Measurements from ENCODE around the gene UBE2QL1.

UBE2QL1 gene

DNA sequence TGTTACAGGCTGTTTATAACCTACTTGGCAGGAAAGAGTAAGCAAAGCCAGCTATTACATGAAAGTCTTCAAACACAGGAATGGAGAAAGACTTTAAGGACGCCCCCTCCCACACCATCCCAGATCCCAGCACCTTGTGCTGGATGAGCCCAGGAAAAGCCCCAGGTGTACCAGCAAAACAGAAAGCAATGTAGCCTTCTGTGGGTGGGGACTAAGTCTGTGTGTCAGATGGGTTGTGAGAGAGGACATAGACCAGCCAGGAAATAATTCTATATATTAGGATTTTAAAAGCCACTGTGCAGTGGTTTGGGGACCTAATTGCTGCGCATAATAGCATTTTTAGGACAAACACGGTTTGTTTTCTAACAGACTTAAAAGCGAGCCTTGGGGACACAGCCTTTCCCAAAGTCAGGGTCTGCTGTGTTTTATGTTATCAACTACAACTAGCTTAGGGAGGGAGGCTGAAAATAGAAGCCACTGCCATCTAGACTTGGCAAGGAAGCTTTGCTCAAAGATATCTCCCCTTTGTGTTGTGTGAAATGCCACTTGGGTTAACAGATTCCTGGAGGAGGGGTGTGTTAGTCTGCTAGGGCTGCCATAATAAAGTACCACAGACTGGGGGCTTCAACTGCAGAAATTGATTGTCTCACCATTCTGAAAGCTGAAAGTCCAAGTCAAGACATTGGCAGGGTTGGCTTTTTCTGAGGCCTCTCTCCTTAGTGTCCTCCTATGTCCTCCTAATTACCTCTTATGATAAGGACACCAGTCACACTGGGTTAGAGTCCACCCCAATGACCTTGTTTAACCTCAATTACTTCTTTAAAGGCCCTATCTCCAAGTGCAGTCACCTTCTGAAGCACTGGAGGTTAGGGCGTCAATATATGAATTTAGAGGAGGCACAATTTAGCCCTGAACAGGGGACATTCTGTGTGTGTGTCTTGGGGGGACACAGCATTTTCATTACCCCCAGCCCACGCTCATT is 17.2 kb upstream of the UBE2QL1 start:
- Histone ChIP-seq H3K36me3 (ENCODE audit: insufficient read depth, low read depth, low read length) (no peaks in the 10 kb centered on the region), H3K9ac (ENCODE audit: low read depth, low read length) (no peak overlapping the region), H3K27me3 (ENCODE audit: insufficient read depth, low read length) (peaks cover 13% of the 10 kb centered on the region), H3K4me3 (ENCODE audit: low read length) (no peak overlapping the region), H3K27ac (ENCODE audit: low read length) (no peak overlapping the region), H3K9me3 (ENCODE audit: insufficient read depth, low read depth, low read length) (no peaks in the 10 kb centered on the region; the same call in 1 of the 2 replicates), H3K4me1 (ENCODE audit: insufficient read depth, low read length) (no peaks in the 10 kb centered on the region)

DNA sequence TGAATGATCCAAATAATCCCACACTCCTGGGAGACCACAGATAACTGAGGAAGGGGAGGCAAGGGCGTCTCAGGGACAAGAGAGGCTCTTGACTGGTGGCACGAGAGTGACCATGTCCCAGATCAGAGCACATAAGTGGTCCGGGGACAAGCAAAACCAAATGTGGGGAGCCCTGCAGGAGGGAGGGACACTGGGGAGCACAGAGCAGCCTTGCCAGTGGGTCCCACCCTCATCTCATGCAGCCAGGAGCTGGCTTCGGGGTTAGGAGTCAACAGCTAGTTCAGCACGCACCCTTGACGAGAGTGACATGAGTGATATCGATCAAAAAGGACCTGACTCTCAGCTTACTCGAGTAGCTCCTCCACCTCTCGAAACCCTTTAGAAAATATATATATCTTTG is 16.5 kb upstream of the UBE2QL1 start:
- H3K27ac ChIP-seq (ENCODE audit: low read length) = no peak overlapping the region
- no peak overlapping the region for H3K4me3 ChIP-seq (ENCODE audit: low read length)
- H3K27me3 ChIP-seq (ENCODE audit: insufficient read depth, low read length) = peaks cover 13% of the 10 kb centered on the region
- no peak overlapping the region for H3K9ac ChIP-seq (ENCODE audit: low read depth, low read length)
- H3K36me3 ChIP-seq (ENCODE audit: insufficient read depth, low read depth, low read length) = no peaks in the 10 kb centered on the region
- no peaks in the 10 kb centered on the region for H3K4me1 ChIP-seq (ENCODE audit: insufficient read depth, low read length)
- no peaks in the 10 kb centered on the region; the same call in 1 of the 2 replicates for H3K9me3 ChIP-seq (ENCODE audit: insufficient read depth, low read depth, low read length)

- Histone ChIP-seq H3K4me3 (ENCODE audit: low read length) (no peak overlapping the region), H3K9ac (ENCODE audit: low read depth, low read length) (no peak overlapping the region), H3K27me3 (ENCODE audit: insufficient read depth, low read length) (peaks cover 13% of the 10 kb centered on the region), H3K27ac (ENCODE audit: low read length) (no peak overlapping the region), H3K9me3 (ENCODE audit: insufficient read depth, low read depth, low read length) (no peaks in the 10 kb centered on the region), H3K4me1 (ENCODE audit: insufficient read depth, low read length) (no peaks in the 10 kb centered on the region), H3K36me3 (ENCODE audit: insufficient read depth, low read depth, low read length) (no peaks in the 10 kb centered on the region)
Measured at GRCh38 chr5:6434731-6435130, 13.9 kb upstream of the UBE2QL1 start.

- peaks cover 13% of the 10 kb centered on the region for H3K27me3 ChIP-seq (ENCODE audit: insufficient read depth, low read length)
Measured at GRCh38 chr5:6435356-6435755, 13.3 kb upstream of the UBE2QL1 start.

GRCh38 chr5:6436715-6437331 is 11.8 kb upstream of the UBE2QL1 start:
- Histone ChIP-seq H3K27ac (ENCODE audit: low read length) (no peak overlapping the region), H3K27me3 (ENCODE audit: insufficient read depth, low read length) (peaks cover 13% of the 10 kb centered on the region), H3K9me3 (ENCODE audit: insufficient read depth, low read depth, low read length) (peaks cover 3% of the 10 kb centered on the region; the same call in 1 of the 2 replicates), H3K4me3 (ENCODE audit: low read length) (no peak overlapping the region), H3K4me1 (ENCODE audit: insufficient read depth, low read length) (no peaks in the 10 kb centered on the region), H3K9ac (ENCODE audit: low read depth, low read length) (no peak overlapping the region), H3K36me3 (ENCODE audit: insufficient read depth, low read depth, low read length) (no peaks in the 10 kb centered on the region)

More at GRCh38 chr5:6435356-6435755, 13.3 kb upstream of the UBE2QL1 start:
- Histone ChIP-seq H3K9ac (ENCODE audit: low read depth, low read length) (no peak overlapping the region), H3K36me3 (ENCODE audit: insufficient read depth, low read depth, low read length) (no peaks in the 10 kb centered on the region), H3K4me3 (ENCODE audit: low read length) (no peak overlapping the region), H3K9me3 (ENCODE audit: insufficient read depth, low read depth, low read length) (no peaks in the 10 kb centered on the region; the same call in 1 of the 2 replicates), H3K4me1 (ENCODE audit: insufficient read depth, low read length) (no peaks in the 10 kb centered on the region), H3K27ac (ENCODE audit: low read length) (no peak overlapping the region)

- no peaks in the 10 kb centered on the region for H3K4me1 ChIP-seq (ENCODE audit: insufficient read depth, low read length)
- H3K27me3 ChIP-seq (ENCODE audit: insufficient read depth, low read length) = peaks cover 18% of the 10 kb centered on the region
- no peak overlapping the region for H3K9ac ChIP-seq (ENCODE audit: low read depth, low read length)
- no peak overlapping the region for H3K27ac ChIP-seq (ENCODE audit: low read length)
- no peak overlapping the region for H3K4me3 ChIP-seq (ENCODE audit: low read length)
- H3K36me3 ChIP-seq (ENCODE audit: insufficient read depth, low read depth, low read length) = no peaks in the 10 kb centered on the region
- peaks cover 3% of the 10 kb centered on the region; the same call in 1 of the 2 replicates for H3K9me3 ChIP-seq (ENCODE audit: insufficient read depth, low read depth, low read length)
Measured at GRCh38 chr5:6439588-6440550, 8.8 kb upstream of the UBE2QL1 start.

GRCh38 chr5:6442333-6442732 is 6.3 kb upstream of the UBE2QL1 start:
- no peaks in the 10 kb centered on the region for H3K4me1 ChIP-seq (ENCODE audit: insufficient read depth, low read length)
- H3K27me3 ChIP-seq (ENCODE audit: insufficient read depth, low read length) = peaks cover 21% of the 10 kb centered on the region
- no peak overlapping the region for H3K4me3 ChIP-seq (ENCODE audit: low read length)
- peaks cover 3% of the 10 kb centered on the region; the same call in 1 of the 2 replicates for H3K9me3 ChIP-seq (ENCODE audit: insufficient read depth, low read depth, low read length)
- H3K36me3 ChIP-seq (ENCODE audit: insufficient read depth, low read depth, low read length) = no peaks in the 10 kb centered on the region
- no peak overlapping the region for H3K27ac ChIP-seq (ENCODE audit: low read length)
- H3K9ac ChIP-seq (ENCODE audit: low read depth, low read length) = no peak overlapping the region

GRCh38 chr5:6443326-6443725 is 5.3 kb upstream of the UBE2QL1 start:
- Histone ChIP-seq H3K4me1 (ENCODE audit: insufficient read depth, low read length) (no peaks in the 10 kb centered on the region), H3K9ac (ENCODE audit: low read depth, low read length) (no peak overlapping the region), H3K27ac (ENCODE audit: low read length) (no peak overlapping the region), H3K4me3 (ENCODE audit: low read length) (no peak overlapping the region), H3K36me3 (ENCODE audit: insufficient read depth, low read depth, low read length) (no peaks in the 10 kb centered on the region), H3K27me3 (ENCODE audit: insufficient read depth, low read length) (peaks cover 31% of the 10 kb centered on the region), H3K9me3 (ENCODE audit: insufficient read depth, low read depth, low read length) (peaks cover 3% of the 10 kb centered on the region; the same call in 1 of the 2 replicates)

DNA sequence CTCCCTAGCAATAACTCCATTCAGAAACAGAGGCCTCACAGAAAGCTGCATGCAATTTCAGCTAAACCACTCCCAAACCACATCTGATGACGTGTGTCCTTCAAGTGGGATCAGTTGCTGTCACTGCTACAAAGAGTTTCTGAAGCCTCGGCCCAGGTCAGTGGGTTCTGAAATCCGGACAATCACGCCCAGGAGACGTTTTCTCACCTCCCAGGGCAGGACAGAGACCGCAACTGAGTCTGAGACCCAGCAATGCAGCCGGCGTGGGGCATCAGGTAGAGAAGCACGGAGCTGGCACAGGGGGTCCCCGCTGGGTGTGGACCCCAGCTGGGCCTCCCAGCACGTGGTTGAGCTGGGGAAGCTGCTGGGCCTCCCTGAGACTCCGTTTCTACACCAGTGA is 2.6 kb upstream of the UBE2QL1 start:
- H3K4me3 ChIP-seq (ENCODE audit: low read length) = no peak overlapping the region
- peaks cover 58% of the 10 kb centered on the region for H3K27me3 ChIP-seq (ENCODE audit: insufficient read depth, low read length)
- H3K27ac ChIP-seq (ENCODE audit: low read length) = no peak overlapping the region
- no peaks in the 10 kb centered on the region for H3K36me3 ChIP-seq (ENCODE audit: insufficient read depth, low read depth, low read length)
- H3K4me1 ChIP-seq (ENCODE audit: insufficient read depth, low read length) = peaks cover 4% of the 10 kb centered on the region; the same call in 1 of the 2 replicates
- 0 out of 2 replicates have a peak, but pooled peaks cover 1% of the 10 kb centered on the region for H3K9me3 ChIP-seq (ENCODE audit: insufficient read depth, low read depth, low read length)
- no peak overlapping the region for H3K9ac ChIP-seq (ENCODE audit: low read depth, low read length)

DNA sequence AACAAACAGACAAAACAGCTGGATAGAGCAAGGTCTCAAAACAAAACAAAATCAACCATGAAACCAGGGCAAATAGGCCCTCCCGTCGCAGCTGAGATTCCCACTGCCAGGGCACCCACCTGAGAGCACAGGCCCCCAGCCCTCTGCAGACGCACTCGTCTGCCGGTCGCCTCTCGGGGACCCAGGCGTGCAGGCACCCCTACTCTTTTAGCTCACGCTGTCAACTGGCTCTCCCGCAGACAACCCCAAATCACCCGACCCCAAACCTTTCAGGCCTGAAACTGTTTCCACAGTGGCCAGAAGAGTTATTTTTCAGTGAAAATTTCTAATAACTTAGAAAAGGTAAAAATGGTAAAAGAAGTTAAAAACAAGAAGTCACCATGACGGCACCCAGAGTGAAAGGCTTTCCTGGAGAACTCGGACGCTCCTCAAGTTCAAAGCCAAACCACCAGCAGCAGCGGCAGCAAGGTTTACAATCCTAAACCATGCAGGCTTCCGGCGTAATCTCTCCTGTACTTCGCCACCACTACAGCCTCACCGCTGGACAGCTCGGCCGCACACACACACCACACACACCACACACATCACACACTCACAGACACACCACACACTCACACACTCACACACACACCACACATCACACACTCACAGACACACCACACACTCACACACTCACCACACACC is 1.9 kb upstream of the UBE2QL1 start:
- Histone ChIP-seq H3K9me3 (ENCODE audit: insufficient read depth, low read depth, low read length) (no peaks in the 10 kb centered on the region), H3K36me3 (ENCODE audit: insufficient read depth, low read depth, low read length) (no peaks in the 10 kb centered on the region), H3K4me3 (ENCODE audit: low read length) (no peak overlapping the region), H3K27ac (ENCODE audit: low read length) (no peak overlapping the region), H3K27me3 (ENCODE audit: insufficient read depth, low read length) (peaks cover 66% of the 10 kb centered on the region), H3K4me1 (ENCODE audit: insufficient read depth, low read length) (peaks cover 4% of the 10 kb centered on the region; the same call in 1 of the 2 replicates), H3K9ac (ENCODE audit: low read depth, low read length) (no peak overlapping the region)
